ENCODE data around the gene KCNJ12. TPM values are rescaled to one million over a fixed set of nuclear protein-coding genes. Genes with fewer than 3 reads are reported as not detected.

The KCNJ12 gene
- total and polyA plus RNA-seq, 2 of the 13 experiments (the other 11 are each of a cell fraction or from before 2014, with no cell fraction given) = not detected

DNA sequence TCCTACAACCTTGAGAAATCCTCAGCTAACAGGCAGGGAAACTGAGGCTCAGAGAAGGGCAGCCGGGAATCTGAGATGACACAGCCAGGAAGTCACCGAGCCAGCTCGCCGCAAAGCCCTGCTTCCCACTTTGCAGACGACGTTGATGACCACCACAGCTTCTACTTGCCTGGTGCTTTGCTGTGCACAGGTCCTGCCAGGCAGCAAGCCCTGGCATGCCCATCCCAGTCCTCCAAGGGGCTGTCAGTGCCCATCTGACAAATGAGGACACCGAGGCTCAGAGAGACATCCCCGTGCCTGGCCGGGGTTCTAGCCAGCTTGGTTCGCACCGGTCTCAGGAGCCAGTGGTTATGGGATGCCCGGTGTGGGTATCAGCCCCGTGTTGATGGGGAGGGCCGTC, 20.1 kb downstream of the KCNJ12 start (continued):
- TF ChIP-seq, protein P1, sequence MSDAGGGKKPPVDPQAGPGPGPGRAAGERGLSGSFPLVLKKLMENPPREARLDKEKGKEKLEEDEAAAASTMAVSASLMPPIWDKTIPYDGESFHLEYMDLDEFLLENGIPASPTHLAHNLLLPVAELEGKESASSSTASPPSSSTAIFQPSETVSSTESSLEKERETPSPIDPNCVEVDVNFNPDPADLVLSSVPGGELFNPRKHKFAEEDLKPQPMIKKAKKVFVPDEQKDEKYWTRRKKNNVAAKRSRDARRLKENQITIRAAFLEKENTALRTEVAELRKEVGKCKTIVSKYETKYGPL (CRISPR knock-in tag; IDR thresholded peaks at IDR 0.05) = no peak

DNA sequence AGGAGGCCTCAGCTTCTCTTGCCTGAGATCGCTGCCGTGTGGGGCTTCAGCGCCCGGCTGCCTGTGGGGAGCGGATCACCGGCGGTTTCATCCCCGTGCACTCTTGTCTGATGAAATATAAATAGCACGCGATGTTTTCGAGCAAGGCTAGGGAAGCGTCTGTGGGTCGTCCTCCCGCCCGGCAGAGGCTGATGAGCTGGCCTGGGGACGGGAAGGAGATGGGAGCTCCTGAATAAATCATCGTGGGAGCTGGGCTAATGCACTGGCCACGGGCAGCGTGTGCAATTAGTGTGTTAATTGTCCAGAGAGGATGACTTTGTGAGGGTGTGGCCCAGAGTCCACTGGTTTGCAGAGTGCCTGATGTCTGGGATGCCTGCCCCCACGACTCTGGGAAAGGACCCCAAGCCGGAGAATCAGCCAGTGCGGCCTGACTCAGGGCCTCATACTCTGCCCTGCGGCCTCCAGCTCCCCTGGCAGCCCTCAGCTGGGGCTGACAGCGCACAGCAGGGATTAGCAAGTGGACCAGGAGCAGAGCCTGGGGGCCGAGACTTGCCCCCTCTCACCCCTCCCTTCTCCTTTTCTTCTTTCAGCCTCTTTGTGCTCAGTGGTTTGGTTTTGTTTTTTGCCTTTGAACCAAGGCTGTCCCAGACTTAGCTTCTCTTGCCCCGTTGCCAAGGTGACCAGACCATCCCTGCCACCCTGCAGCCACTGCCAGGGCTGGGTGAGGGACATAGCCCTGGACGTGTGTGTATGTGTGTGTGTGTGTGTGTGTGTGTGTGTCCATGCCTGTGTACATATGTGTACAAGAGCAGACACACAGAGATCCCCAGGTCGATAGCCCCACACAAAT, 21.4 kb downstream of the KCNJ12 start:
- H3K27ac ChIP-seq (ENCODE audit: extremely low read length, insufficient read depth, low read length) = no peak overlapping the region
- no peaks in the 10 kb centered on the region for H3K4me1 ChIP-seq (ENCODE audit: insufficient read depth, low read length)
- H3K9ac ChIP-seq (ENCODE audit: insufficient read depth, low read depth, low read length) = no peak overlapping the region
- TF ChIP-seq FOXK1 (CRISPR knock-in tag; IDR thresholded peaks at IDR 0.05; ENCODE audit: borderline replicate concordance, low read depth) (no peak), ZNF253 (CRISPR knock-in tag; IDR thresholded peaks at IDR 0.05; ENCODE audit: borderline replicate concordance) (no peak), SCMH1 (CRISPR knock-in tag; IDR thresholded peaks at IDR 0.05; ENCODE audit: borderline replicate concordance) (no peak), ZNF30 (CRISPR knock-in tag; IDR thresholded peaks at IDR 0.05) (no peak), ZNF24 (IDR thresholded peaks at IDR 0.05) (no peak), ZMAT3 (CRISPR knock-in tag; conservative IDR thresholded peaks at IDR 0.05) (no peak), ZSCAN30 (CRISPR knock-in tag; IDR thresholded peaks at IDR 0.05) (no peak)
- TF ChIP-seq, protein P2, sequence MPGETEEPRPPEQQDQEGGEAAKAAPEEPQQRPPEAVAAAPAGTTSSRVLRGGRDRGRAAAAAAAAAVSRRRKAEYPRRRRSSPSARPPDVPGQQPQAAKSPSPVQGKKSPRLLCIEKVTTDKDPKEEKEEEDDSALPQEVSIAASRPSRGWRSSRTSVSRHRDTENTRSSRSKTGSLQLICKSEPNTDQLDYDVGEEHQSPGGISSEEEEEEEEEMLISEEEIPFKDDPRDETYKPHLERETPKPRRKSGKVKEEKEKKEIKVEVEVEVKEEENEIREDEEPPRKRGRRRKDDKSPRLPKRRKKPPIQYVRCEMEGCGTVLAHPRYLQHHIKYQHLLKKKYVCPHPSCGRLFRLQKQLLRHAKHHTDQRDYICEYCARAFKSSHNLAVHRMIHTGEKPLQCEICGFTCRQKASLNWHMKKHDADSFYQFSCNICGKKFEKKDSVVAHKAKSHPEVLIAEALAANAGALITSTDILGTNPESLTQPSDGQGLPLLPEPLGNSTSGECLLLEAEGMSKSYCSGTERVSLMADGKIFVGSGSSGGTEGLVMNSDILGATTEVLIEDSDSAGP (CRISPR knock-in tag; IDR thresholded peaks at IDR 0.05; ENCODE audit: borderline replicate concordance) = no peak
- TF ChIP-seq, protein P3, sequence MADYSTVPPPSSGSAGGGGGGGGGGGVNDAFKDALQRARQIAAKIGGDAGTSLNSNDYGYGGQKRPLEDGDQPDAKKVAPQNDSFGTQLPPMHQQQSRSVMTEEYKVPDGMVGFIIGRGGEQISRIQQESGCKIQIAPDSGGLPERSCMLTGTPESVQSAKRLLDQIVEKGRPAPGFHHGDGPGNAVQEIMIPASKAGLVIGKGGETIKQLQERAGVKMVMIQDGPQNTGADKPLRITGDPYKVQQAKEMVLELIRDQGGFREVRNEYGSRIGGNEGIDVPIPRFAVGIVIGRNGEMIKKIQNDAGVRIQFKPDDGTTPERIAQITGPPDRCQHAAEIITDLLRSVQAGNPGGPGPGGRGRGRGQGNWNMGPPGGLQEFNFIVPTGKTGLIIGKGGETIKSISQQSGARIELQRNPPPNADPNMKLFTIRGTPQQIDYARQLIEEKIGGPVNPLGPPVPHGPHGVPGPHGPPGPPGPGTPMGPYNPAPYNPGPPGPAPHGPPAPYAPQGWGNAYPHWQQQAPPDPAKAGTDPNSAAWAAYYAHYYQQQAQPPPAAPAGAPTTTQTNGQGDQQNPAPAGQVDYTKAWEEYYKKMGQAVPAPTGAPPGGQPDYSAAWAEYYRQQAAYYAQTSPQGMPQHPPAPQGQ (CRISPR knock-in tag; IDR thresholded peaks at IDR 0.05; ENCODE audit: borderline replicate concordance) = no peak
- TF ChIP-seq, protein P4, sequence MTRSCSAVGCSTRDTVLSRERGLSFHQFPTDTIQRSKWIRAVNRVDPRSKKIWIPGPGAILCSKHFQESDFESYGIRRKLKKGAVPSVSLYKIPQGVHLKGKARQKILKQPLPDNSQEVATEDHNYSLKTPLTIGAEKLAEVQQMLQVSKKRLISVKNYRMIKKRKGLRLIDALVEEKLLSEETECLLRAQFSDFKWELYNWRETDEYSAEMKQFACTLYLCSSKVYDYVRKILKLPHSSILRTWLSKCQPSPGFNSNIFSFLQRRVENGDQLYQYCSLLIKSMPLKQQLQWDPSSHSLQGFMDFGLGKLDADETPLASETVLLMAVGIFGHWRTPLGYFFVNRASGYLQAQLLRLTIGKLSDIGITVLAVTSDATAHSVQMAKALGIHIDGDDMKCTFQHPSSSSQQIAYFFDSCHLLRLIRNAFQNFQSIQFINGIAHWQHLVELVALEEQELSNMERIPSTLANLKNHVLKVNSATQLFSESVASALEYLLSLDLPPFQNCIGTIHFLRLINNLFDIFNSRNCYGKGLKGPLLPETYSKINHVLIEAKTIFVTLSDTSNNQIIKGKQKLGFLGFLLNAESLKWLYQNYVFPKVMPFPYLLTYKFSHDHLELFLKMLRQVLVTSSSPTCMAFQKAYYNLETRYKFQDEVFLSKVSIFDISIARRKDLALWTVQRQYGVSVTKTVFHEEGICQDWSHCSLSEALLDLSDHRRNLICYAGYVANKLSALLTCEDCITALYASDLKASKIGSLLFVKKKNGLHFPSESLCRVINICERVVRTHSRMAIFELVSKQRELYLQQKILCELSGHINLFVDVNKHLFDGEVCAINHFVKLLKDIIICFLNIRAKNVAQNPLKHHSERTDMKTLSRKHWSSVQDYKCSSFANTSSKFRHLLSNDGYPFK (CRISPR knock-in tag; IDR thresholded peaks at IDR 0.05; ENCODE audit: borderline replicate concordance) = no peak
- no peaks in the 10 kb centered on the region for H3K36me3 ChIP-seq (replicated peaks in 1 of 2; ENCODE audit: control insufficient read depth in 1 of 2, insufficient read depth in 2 of 2, low read length in 2 of 2)
- ChIA-PET CTCF (ENCODE audit: low intra/inter-chr PET ratio, low total read pairs) (no interaction called here), POLR2A (no interaction called here)
- no peaks in the 10 kb centered on the region for H3K9me3 ChIP-seq (ENCODE audit: low read length)
- FAIRE-seq (no peak), ATAC-seq (no peak), DNase-seq (ENCODE audit: low spot score) (no peak)
- BruUV-seq (replicated peaks) = no TSS peak
- H3K27me3 ChIP-seq (ENCODE audit: control insufficient read depth in 1 of 2, insufficient read depth in 2 of 2, low read length in 2 of 2) = peaks cover 0 to 32% of the 10 kb centered on the region in 2 experiments; a peak in 3 of 5 replicates
- intact Hi-C loops (cut with micrococcal nuclease; ENCODE audit: unreplicated experiment) (no loop called here), in situ Hi-C loops (cut with HindIII; ENCODE audit: extremely low pct_ligation_motif_present, low pct_unique_long_range_greater_than_20kb) (no loop called here)
- no peaks in the 10 kb centered on the region for H3K79me2 ChIP-seq (ENCODE audit: insufficient read depth, low read length)
- H2AFZ ChIP-seq (ENCODE audit: low read length) = no peak overlapping the region
- no peak overlapping the region for H3K4me3 ChIP-seq (replicated peaks in 1 of 3; ENCODE audit: insufficient read depth in 1 of 3, low read depth in 2 of 3, low read length in 3 of 3)
- 41% methylated on average over 14 of the region's 28 CpGs for WGBS (ENCODE audit: low lambda C conversion rate)
- no peaks in the 10 kb centered on the region for H4K20me1 ChIP-seq (ENCODE audit: insufficient read depth, low read length)
- no peak overlapping the region for H3K4me2 ChIP-seq (ENCODE audit: low read depth, low read length)

Data from HepG2 (cell line).